Uterus (tissue), 4 donors: ENCODE data around the gene UBE2J1. TPM values are rescaled to one million over a fixed set of nuclear protein-coding genes. Genes with fewer than 3 reads are reported as not detected.

Experiments
- DNase-seq, 2 donors: peaks; one replicate each; pipeline ENCODE4 v3.0.0-alpha.2; 2019 to 2020
- H3K27ac ChIP-seq, 2 donors: fragments of 200-600 bp; sonication (generic); 1 replicate in 1 of 2; 2 replicates in 1 of 2; pipeline ENCODE4 v1.5.1; 2016 to 2018
- H3K27me3 ChIP-seq, 2 donors: fragments of 200-600 bp; sonication (generic); one replicate each; pipeline ENCODE4 v1.5.1; 2018 to 2019; ENCODE audit warnings: control low read depth in 1 of 2
- H3K36me3 ChIP-seq, 2 donors: fragments of 200-600 bp; sonication (generic); one replicate each; pipeline ENCODE4 v1.5.1; 2019; ENCODE audit warnings: control low read depth in 1 of 2
- H3K4me1 ChIP-seq, 2 donors: fragments of 200-600 bp; sonication (generic); one replicate each; pipeline ENCODE4 v1.5.1; 2018 to 2019; ENCODE audit warnings: control low read depth in 1 of 2
- H3K4me3 ChIP-seq, 2 donors: fragments of 200-600 bp; sonication (generic); 1 replicate in 1 of 2; 2 replicates in 1 of 2; pipeline ENCODE4 v1.5.1; 2018 to 2019; ENCODE audit warnings: mild to moderate bottlenecking in 1 of 2
- H3K9me3 ChIP-seq, 2 donors: fragments of 200-600 bp; sonication (generic); one replicate each; pipeline ENCODE4 v1.5.1; 2019; ENCODE audit warnings: control low read depth in 1 of 2
- POLR2A ChIP-seq, 2 donors: fragments of 450-650 bp; IDR thresholded peaks; one replicate each; pipeline ENCODE4 v1.6.1; 2016; ENCODE audit warnings: antibody characterized with exemption in 2 of 2, mild to moderate bottlenecking in 1 of 2, moderate library complexity in 1 of 2
- intact Hi-C: fragments of 100-400 bp; cut with DNase I; formaldehyde crosslinking; loops from one replicate; pipeline ENCODE4 v1.15.1; 2023; ENCODE audit warnings: low total_unique reads
- total RNA-seq, 4 donors: library from RNA; depleted of rRNA in 3 of 4; stranded (reverse); fragments of >200 nt in 3 of 4; gene quantifications; one replicate each; pipeline versions ENCODE4 v1.1.0 to v1.2.4, GENCODE V29; 2014 to 2023
- TF ChIP-seq, protein P1 (sequence below), 4 experiments: fragments of 200-600 bp in 2 of 4; fragments of 450-650 bp in 2 of 4; sonication (generic) in 2 of 4; IDR thresholded peaks; one replicate each; pipeline ENCODE4 v1.5.1; 2016 to 2019; ENCODE audit warnings: antibody characterized with exemption in 4 of 4, mild to moderate bottlenecking in 2 of 4, moderate library complexity in 1 of 4
- donor health status: DM: yes; HTN: yes; CAD: no.

The UBE2J1 gene
- total RNA-seq, 4 donors from 2014 or later: 13.1 to 55.2 (median 41.0) TPM

DNA sequence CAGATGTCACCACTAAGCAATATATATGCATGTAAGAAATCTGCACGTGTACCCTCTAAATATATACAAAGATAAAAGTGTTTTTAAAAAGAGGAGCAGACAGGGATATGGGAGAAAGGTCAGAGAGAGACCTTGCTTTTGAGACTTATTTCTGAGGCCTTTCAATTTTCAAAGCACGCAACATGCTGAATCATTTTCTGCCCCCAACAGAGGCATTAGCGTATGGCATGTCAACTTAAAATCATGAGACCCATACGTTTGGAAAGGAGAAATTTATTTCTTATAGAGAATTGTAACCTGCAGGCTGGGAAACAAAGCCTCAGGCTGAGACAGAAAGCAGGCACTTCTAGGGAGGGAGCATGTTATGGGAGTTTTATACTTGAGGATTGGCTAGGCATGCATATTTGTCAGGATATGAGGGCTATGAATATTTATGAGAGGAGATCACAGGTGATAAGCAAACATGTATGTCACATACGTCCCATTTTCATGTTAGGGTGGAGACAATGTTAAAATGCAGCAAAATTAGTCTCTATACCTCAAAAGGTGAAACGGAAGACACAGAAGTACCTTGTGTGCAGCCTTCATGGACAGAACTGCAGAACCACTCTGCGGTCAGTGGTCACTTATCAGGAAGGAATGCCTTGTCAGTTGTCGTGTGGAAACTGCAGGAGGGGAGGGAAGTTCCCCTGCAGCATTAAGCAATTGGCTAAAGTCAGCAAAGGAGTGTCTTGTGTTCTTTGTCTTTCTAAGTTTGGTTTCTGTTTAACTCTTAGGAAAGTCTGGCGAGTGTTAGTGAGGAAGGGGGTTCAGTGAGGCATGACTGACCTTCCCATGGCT is 31.2 kb downstream of the UBE2J1 start:
- H3K27me3 ChIP-seq: no peaks in the 10 kb centered on the region
- H3K4me1 ChIP-seq: no peaks in the 10 kb centered on the region
- no peak for DNase-seq
- TF ChIP-seq POLR2A (IDR thresholded peaks at IDR 0.05): no peak
- TF ChIP-seq, protein P1, sequence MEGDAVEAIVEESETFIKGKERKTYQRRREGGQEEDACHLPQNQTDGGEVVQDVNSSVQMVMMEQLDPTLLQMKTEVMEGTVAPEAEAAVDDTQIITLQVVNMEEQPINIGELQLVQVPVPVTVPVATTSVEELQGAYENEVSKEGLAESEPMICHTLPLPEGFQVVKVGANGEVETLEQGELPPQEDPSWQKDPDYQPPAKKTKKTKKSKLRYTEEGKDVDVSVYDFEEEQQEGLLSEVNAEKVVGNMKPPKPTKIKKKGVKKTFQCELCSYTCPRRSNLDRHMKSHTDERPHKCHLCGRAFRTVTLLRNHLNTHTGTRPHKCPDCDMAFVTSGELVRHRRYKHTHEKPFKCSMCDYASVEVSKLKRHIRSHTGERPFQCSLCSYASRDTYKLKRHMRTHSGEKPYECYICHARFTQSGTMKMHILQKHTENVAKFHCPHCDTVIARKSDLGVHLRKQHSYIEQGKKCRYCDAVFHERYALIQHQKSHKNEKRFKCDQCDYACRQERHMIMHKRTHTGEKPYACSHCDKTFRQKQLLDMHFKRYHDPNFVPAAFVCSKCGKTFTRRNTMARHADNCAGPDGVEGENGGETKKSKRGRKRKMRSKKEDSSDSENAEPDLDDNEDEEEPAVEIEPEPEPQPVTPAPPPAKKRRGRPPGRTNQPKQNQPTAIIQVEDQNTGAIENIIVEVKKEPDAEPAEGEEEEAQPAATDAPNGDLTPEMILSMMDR (IDR thresholded peaks at IDR 0.05): no peak
- no peaks in the 10 kb centered on the region for H3K9me3 ChIP-seq
- no peak overlapping the region for H3K27ac ChIP-seq
- no peak overlapping the region for H3K4me3 ChIP-seq
- intact Hi-C loops: no loop called here
- no peaks in the 10 kb centered on the region for H3K36me3 ChIP-seq

DNA sequence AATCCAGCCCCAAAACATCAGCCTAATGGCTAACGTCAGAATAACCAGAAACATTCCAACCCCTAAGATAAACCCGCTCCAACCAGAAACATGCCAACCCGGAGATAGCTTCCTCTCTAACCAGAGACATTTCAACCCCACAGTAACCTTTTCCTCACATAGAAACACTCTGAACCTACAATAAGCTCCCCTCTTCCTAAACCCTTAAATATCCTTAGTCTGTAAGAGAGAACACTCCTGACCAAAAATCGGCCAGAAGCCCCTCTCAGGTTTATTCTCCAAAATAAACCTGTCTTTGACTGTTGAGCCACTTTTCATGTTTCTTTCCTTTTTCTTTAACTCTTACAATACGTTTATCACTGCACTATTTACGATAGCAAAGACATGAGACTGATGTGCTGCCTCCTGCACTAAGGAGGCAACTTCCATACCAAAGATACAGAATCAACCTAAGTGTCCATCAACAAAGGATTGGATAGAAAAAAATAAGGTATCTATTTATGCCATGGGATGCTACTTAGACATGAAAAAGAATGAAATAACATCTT is 32.4 kb downstream of the UBE2J1 start:
- H3K27ac ChIP-seq: no peak overlapping the region
- intact Hi-C loops: no loop called here

DNA sequence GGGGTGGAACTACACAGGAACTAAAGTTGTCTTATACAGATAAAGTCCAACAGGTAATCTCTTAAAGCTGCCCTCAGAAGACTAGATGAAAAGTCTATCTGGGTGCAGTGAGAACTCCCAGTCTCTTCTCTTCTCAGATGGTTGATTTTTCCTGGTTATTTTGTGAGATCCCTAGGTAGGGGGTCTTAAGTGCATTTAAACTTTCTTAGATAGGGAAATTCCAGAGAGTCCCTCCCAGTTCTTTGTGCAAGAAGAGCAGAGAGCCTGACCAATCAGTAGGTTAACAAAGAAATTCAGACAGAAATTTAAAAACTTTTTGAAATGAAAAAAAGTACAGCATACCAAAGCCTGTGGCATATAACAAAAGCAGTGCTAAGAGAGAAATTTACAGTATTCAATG is 35.5 kb downstream of the UBE2J1 start:
- Histone ChIP-seq H3K4me3 (no peak overlapping the region), H3K27ac (no peak overlapping the region), H3K27me3 (no peaks in the 10 kb centered on the region), H3K9me3 (no peaks in the 10 kb centered on the region), H3K36me3 (no peaks in the 10 kb centered on the region), H3K4me1 (peaks cover 7 to 9% of the 10 kb centered on the region in 2 donors)
- DNase-seq: no peak
- intact Hi-C loops: no loop called here
- TF ChIP-seq POLR2A (IDR thresholded peaks at IDR 0.05): no peak
- TF ChIP-seq, protein P1 (IDR thresholded peaks at IDR 0.05): no peak

More for the DNA sequence above, 32.4 kb downstream of the UBE2J1 start:
- no peaks in the 10 kb centered on the region for H3K27me3 ChIP-seq
- no peaks in the 10 kb centered on the region for H3K9me3 ChIP-seq
- no peaks in the 10 kb centered on the region for H3K36me3 ChIP-seq
- no peak for TF ChIP-seq POLR2A (IDR thresholded peaks at IDR 0.05)
- TF ChIP-seq, protein P1 (IDR thresholded peaks at IDR 0.05): no peak
- no peak for DNase-seq
- H3K4me3 ChIP-seq: no peak overlapping the region
- H3K4me1 ChIP-seq: no peaks in the 10 kb centered on the region

DNA sequence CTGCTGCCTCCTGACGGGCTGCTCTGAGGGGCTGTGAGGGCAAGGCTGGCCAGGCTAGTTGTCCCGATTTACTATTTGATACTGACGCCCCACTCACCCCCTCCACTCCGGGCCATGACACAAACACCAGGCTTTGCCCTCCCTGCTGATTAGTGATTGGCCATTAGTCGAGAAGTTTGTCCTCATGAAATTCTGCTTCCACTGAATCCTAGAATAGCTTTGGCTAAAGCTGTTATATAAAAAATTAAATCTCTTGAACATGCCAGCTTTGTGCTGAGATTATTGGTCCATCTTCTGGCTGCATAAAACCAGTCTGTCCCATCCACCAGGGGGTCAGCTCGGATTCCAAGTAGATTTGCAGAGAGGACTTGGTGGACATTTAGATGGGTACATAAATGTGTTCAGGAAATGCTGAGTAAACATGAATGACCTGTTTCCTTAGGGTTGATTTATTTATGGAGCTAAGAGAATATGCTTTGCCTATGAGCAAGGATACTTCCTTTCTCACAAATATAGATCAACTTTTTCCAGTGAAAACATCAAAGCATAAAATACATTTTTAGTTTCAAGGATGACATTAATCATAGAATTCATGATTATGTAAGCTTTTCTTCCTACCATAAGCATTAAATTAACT is 37.2 kb downstream of the UBE2J1 start, which contains the start of gene GABRR2:
Gene GABRR2 (minus strand): TSS at position 51 of the 637 bp plus-strand sequence. CDS start 134 bp downstream, outside the sequence.
- intact Hi-C loops: no loop called here
- Histone ChIP-seq H3K9me3 (no peaks in the 10 kb centered on the region), H3K4me1 (peaks cover 7 to 13% of the 10 kb centered on the region in 2 donors), H3K4me3 (no peak within 1 kb of the TSS), H3K36me3 (no peaks in the 10 kb centered on the region), H3K27ac (no peak within 1 kb of the TSS), H3K27me3 (no peaks in the 10 kb centered on the region)
- TF ChIP-seq POLR2A (IDR thresholded peaks at IDR 0.05): no peak
- TF ChIP-seq, protein P1 (IDR thresholded peaks at IDR 0.05): no peak
- DNase-seq: no peak

DNA sequence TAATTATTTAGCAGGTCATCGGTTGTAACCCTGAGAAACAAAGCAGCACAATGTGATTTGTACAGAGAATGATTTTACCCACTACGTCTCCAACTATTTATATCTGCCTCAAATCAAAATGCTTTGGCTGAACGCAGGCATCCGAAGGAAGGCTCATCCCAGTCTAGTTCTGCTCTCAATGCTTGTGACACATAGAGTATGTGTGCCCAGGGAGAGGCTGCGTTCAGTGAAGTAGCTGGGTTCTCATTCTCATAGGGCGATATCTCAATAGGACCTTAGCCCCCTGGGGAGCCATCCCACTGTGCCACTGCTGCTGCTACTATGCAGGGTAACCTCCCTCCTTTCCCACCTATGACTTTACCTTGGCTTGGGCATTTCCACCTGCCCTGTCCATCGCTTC is 37.8 kb downstream of the UBE2J1 start:
- Histone ChIP-seq H3K27ac (no peak overlapping the region), H3K4me3 (no peak overlapping the region), H3K36me3 (no peaks in the 10 kb centered on the region), H3K9me3 (no peaks in the 10 kb centered on the region), H3K4me1 (peaks cover 7 to 13% of the 10 kb centered on the region in 2 donors), H3K27me3 (no peaks in the 10 kb centered on the region)
- TF ChIP-seq, protein P1 (IDR thresholded peaks at IDR 0.05): no peak
- TF ChIP-seq POLR2A (IDR thresholded peaks at IDR 0.05): no peak
- DNase-seq: no peak
- intact Hi-C loops: no loop called here
